Uterus (tissue), 4 donors: ENCODE data around the gene GGACT. TPM values are rescaled to one million over a fixed set of nuclear protein-coding genes. Genes with fewer than 3 reads are reported as not detected.

Experiments
- DNase-seq, 2 donors: peaks; one replicate each; pipeline ENCODE4 v3.0.0-alpha.2; 2019 to 2020
- H3K27ac ChIP-seq, 2 donors: fragments of 200-600 bp; sonication (generic); 1 replicate in 1 of 2; 2 replicates in 1 of 2; pipeline ENCODE4 v1.5.1; 2016 to 2018
- H3K27me3 ChIP-seq, 2 donors: fragments of 200-600 bp; sonication (generic); one replicate each; pipeline ENCODE4 v1.5.1; 2018 to 2019; ENCODE audit warnings: control low read depth in 1 of 2
- H3K36me3 ChIP-seq, 2 donors: fragments of 200-600 bp; sonication (generic); one replicate each; pipeline ENCODE4 v1.5.1; 2019; ENCODE audit warnings: control low read depth in 1 of 2
- H3K4me1 ChIP-seq, 2 donors: fragments of 200-600 bp; sonication (generic); one replicate each; pipeline ENCODE4 v1.5.1; 2018 to 2019; ENCODE audit warnings: control low read depth in 1 of 2
- H3K4me3 ChIP-seq, 2 donors: fragments of 200-600 bp; sonication (generic); 1 replicate in 1 of 2; 2 replicates in 1 of 2; pipeline ENCODE4 v1.5.1; 2018 to 2019; ENCODE audit warnings: mild to moderate bottlenecking in 1 of 2
- H3K9me3 ChIP-seq, 2 donors: fragments of 200-600 bp; sonication (generic); one replicate each; pipeline ENCODE4 v1.5.1; 2019; ENCODE audit warnings: control low read depth in 1 of 2
- POLR2A ChIP-seq, 2 donors: fragments of 450-650 bp; IDR thresholded peaks; one replicate each; pipeline ENCODE4 v1.6.1; 2016; ENCODE audit warnings: antibody characterized with exemption in 2 of 2, mild to moderate bottlenecking in 1 of 2, moderate library complexity in 1 of 2
- intact Hi-C: fragments of 100-400 bp; cut with DNase I; formaldehyde crosslinking; loops from one replicate; pipeline ENCODE4 v1.15.1; 2023; ENCODE audit warnings: low total_unique reads
- total RNA-seq, 4 donors: library from RNA; depleted of rRNA in 3 of 4; stranded (reverse); fragments of >200 nt in 3 of 4; gene quantifications; one replicate each; pipeline versions ENCODE4 v1.1.0 to v1.2.4, GENCODE V29; 2014 to 2023
- TF ChIP-seq, protein P1 (sequence below), 4 experiments: fragments of 200-600 bp in 2 of 4; fragments of 450-650 bp in 2 of 4; sonication (generic) in 2 of 4; IDR thresholded peaks; one replicate each; pipeline ENCODE4 v1.5.1; 2016 to 2019; ENCODE audit warnings: antibody characterized with exemption in 4 of 4, mild to moderate bottlenecking in 2 of 4, moderate library complexity in 1 of 4
- donor health status: DM: yes; HTN: yes; CAD: no.

Gene GGACT
- total RNA-seq, 4 donors from 2014 or later: 0.26 to 5.7 (median 1.1) TPM

DNA sequence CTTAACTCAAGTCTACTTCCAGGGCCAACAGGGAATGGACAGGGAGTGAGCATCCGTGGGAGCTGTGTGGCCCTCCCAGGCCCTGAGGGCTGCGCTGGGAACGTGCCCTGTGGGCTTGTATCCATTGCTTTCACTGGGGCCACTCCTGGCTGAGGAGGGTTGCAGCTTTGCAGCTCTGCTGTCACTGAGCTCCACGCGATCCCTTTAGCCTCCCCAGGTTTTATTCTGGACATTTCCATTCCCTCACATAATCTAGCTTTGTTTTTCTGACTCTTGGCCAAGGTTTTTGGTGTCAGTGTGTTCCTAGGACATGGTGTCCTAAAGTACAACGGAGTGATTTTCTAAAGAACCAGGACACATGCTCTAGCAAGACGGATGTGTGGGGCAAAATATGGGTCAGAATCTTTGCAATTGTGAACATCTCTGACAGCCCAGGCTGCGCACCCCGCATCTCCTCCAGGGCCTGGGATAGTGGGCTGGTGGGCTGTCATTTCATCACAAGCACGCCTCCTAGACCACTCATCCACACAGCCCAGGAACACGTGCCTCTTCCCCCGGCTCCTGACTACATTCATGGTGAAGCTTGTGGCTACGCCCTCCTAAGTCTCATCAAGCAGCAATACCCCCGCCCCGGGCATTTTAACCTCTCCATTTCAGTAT, 28.0 kb downstream of the GGACT start:
- Histone ChIP-seq H3K36me3 (no peaks in the 10 kb centered on the region), H3K4me1 (no peaks in the 10 kb centered on the region), H3K27ac (peak overlapping the region; percentile 32 to 53), H3K9me3 (no peaks in the 10 kb centered on the region), H3K27me3 (no peaks in the 10 kb centered on the region), H3K4me3 (no peak overlapping the region)
- peak in 1 of 2 donors; percentile 48 for DNase-seq
- TF ChIP-seq, protein P1, sequence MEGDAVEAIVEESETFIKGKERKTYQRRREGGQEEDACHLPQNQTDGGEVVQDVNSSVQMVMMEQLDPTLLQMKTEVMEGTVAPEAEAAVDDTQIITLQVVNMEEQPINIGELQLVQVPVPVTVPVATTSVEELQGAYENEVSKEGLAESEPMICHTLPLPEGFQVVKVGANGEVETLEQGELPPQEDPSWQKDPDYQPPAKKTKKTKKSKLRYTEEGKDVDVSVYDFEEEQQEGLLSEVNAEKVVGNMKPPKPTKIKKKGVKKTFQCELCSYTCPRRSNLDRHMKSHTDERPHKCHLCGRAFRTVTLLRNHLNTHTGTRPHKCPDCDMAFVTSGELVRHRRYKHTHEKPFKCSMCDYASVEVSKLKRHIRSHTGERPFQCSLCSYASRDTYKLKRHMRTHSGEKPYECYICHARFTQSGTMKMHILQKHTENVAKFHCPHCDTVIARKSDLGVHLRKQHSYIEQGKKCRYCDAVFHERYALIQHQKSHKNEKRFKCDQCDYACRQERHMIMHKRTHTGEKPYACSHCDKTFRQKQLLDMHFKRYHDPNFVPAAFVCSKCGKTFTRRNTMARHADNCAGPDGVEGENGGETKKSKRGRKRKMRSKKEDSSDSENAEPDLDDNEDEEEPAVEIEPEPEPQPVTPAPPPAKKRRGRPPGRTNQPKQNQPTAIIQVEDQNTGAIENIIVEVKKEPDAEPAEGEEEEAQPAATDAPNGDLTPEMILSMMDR (IDR thresholded peaks at IDR 0.05): no peak
- intact Hi-C loops: no loop called here

DNA sequence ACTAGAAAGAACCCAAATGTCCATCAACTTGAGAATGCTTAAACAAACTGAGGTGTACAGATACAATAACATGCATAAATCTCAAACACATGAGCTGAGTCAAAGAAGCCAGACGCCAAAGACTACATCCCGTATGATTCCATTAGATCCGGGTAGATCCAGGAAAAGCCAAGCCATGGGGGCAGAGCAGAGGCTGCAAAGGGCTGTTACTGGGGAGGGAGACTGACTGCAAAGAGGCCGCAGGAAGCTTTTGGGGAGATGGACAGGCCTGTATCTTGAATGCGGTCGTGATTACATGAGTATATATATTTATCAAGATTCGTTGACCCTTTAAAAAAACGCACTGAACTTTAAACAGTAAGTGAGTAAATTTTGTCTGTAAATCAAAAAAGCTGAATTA, 28.7 kb downstream of the GGACT start:
- no peak for DNase-seq

DNA sequence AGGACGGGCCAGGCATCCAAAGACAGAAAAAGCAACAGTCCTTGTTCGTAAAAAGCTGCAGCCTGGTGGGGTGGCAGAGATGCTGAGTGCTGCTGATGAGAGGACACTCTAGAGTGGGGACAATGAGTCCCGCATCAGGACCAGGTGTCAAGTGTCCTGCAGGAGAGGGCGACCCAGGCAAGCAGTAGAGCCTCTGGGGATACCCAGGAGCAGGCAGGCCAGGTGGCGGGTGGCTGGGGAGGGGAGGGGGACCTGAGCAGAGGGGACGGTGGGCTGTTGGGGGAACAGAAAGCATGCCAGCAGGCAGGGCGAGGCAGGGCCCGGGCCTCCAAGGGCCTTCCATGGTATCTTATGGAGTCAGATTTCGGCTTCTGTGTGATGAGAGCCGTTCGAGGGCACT, 35.8 kb downstream of the GGACT start:
- DNase-seq: no peak
- intact Hi-C loops: no loop called here
- Histone ChIP-seq H3K36me3 (no peaks in the 10 kb centered on the region), H3K9me3 (no peaks in the 10 kb centered on the region), H3K27me3 (no peaks in the 10 kb centered on the region), H3K4me1 (no peaks in the 10 kb centered on the region), H3K4me3 (no peak overlapping the region), H3K27ac (no peak overlapping the region)
- TF ChIP-seq POLR2A (IDR thresholded peaks at IDR 0.05): no peak
- TF ChIP-seq, protein P1 (IDR thresholded peaks at IDR 0.05): no peak

More for the DNA sequence above, 28.7 kb downstream of the GGACT start:
- TF ChIP-seq POLR2A (IDR thresholded peaks at IDR 0.05): no peak
- TF ChIP-seq, protein P1 (IDR thresholded peaks at IDR 0.05): no peak
- intact Hi-C loops: no loop called here
- Histone ChIP-seq H3K4me3 (no peak overlapping the region), H3K27me3 (no peaks in the 10 kb centered on the region), H3K4me1 (no peaks in the 10 kb centered on the region), H3K27ac (peak overlapping the region; percentile 32 to 53), H3K36me3 (no peaks in the 10 kb centered on the region), H3K9me3 (no peaks in the 10 kb centered on the region)

DNA sequence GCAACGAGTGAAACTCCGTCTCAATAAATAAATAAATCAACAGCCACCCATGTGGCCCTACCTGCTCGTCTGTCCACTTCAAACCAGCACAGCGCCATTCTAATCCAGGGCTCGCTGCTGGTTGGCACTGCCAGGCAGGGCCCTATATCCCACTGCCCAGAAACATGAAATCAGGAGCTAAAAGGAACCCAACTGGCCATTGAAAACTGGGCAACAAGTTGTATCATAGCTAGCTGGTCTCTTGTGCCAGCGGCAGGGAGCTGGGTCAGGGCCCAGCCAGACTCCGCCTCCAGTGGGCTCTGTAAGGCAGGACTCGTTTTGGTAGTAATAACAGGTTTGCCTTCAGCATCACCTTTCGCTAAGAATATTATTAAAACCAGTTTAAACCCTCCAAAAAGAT, 39.3 kb downstream of the GGACT start:
- H3K9me3 ChIP-seq: no peaks in the 10 kb centered on the region
- H3K27me3 ChIP-seq: no peaks in the 10 kb centered on the region
- H3K4me1 ChIP-seq: no peaks in the 10 kb centered on the region
- intact Hi-C loops: no loop called here
- DNase-seq: no peak
- H3K4me3 ChIP-seq: no peak overlapping the region
- TF ChIP-seq, protein P1 (IDR thresholded peaks at IDR 0.05): no peak
- TF ChIP-seq POLR2A (IDR thresholded peaks at IDR 0.05): no peak
- H3K36me3 ChIP-seq: no peaks in the 10 kb centered on the region
- H3K27ac ChIP-seq: no peak overlapping the region

DNA sequence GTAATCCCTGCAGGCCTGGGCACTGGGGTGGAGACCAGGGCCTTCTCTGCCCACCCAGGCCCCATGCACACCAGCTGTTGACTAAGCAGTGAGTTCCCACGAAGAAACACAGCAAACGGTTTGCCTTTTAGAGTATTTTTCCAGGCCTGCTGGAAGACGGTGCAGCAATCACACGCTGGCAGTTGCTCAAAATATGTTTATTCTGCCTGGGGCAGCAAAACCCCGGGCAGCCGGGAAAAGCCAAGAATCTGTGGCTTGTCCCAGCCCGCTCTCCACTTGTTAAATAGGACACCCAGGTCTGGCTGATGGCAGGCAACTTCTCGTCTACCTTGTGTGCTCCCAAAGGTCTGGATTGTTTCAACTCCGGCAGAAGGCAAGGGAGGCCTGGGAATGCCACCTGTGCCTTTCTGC, 40.8 kb downstream of the GGACT start:
- no peak for TF ChIP-seq POLR2A (IDR thresholded peaks at IDR 0.05)
- TF ChIP-seq, protein P1 (IDR thresholded peaks at IDR 0.05): no peak
- peak overlapping the region in 1 of 2 donors; percentile 26 for H3K27ac ChIP-seq
- H3K4me1 ChIP-seq: no peaks in the 10 kb centered on the region
- intact Hi-C loops: no loop called here
- H3K36me3 ChIP-seq: no peaks in the 10 kb centered on the region
- H3K9me3 ChIP-seq: no peaks in the 10 kb centered on the region
- no peaks in the 10 kb centered on the region for H3K27me3 ChIP-seq
- no peak for DNase-seq
- H3K4me3 ChIP-seq: no peak overlapping the region
